Measurements from ENCODE around the gene PROX2.

- TF ChIP-seq MAX (IDR thresholded peaks at IDR 0.05; ENCODE audit: low read depth, low read length) (no peak), CTCF (IDR thresholded peaks at IDR 0.05; ENCODE audit: low read depth, low read length) (no peak)
Measured at GRCh38 chr14:74853581-74853980, 22.4 kb downstream of the PROX2 start.

All from NB4 (cell line).